Measurements from ENCODE around the gene KRTAP5-3.

DNA sequence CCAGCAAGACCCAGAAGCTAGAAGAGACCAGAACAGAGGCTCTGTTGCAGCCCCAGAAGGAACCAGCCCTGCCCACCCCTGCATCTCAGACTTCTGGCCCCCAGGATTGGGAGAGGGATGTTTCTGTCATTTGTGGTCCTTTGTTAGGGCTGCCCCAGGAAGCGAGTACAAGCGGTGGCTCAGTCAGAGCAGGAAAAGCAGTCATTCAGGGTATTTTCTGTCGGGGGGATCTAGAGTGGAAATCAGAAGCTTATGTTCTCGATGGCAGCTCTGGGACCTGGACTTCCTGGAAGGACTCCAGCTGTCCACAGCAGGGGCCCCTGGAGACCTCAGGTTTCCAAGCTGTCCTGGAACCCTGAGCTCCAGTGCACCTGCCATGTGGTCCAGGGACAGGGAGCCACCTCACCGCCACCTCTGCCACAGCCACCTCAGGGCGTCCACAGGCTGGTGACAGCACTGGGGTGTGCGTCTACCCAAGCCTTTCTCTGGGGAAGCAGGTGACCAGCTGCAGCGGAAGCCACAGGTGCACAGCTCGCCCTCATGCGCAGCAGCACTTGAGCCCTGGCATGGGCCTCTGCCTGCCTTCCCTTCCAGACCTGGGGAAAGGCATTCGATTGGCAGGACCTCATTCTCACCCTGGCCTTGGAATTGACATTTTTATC lies 23.9 kb upstream of the KRTAP5-3 start:
- TF ChIP-seq, protein P1, sequence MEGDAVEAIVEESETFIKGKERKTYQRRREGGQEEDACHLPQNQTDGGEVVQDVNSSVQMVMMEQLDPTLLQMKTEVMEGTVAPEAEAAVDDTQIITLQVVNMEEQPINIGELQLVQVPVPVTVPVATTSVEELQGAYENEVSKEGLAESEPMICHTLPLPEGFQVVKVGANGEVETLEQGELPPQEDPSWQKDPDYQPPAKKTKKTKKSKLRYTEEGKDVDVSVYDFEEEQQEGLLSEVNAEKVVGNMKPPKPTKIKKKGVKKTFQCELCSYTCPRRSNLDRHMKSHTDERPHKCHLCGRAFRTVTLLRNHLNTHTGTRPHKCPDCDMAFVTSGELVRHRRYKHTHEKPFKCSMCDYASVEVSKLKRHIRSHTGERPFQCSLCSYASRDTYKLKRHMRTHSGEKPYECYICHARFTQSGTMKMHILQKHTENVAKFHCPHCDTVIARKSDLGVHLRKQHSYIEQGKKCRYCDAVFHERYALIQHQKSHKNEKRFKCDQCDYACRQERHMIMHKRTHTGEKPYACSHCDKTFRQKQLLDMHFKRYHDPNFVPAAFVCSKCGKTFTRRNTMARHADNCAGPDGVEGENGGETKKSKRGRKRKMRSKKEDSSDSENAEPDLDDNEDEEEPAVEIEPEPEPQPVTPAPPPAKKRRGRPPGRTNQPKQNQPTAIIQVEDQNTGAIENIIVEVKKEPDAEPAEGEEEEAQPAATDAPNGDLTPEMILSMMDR (IDR thresholded peaks at IDR 0.05): no peak
- TF ChIP-seq EZH2 (IDR thresholded peaks at IDR 0.05; ENCODE audit: borderline replicate concordance, insufficient read depth, low read depth, low read length, poor library complexity, severe bottlenecking): no peak
